Measurements from ENCODE around the gene NHERF1. TPM values are rescaled to one million over a fixed set of nuclear protein-coding genes. Genes with fewer than 3 reads are reported as not detected.

The NHERF1 gene
- total and polyA plus RNA-seq, 2 experiments from 2014 or later: 78.2 to 111 TPM

DNA sequence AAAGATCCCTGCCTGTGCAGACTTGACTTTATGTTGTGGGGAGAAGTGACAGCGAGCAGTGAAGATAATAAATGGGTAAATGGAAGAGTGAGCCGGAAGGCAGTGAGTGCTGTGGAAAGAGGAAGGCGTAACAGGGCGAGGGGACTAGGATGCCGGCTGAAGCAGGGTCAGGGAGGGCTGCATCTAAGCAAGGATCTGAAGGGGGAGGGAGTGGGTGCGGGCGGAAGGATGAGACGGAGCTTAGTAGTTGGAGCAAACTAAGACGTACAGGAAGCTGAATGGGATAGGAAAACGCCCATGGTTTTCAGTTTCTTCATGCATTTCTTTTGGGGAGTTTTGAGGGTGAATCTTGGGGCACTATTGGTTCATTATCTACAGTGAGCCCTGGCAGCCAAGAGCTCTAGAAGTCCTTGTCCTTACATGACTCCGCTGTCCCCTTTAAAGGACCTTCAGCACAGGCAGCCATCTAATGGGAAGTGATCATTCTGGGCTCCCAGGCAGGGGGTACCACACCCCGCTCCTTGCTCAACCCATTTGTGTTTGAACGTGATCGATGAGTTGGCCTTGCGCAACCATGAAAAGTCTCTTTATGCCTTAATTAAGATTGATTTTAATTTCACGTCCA is 38.1 kb downstream of the NHERF1 start:
- Histone ChIP-seq H3K27me3 (no peaks in the 10 kb centered on the region), H3K4me1 (ENCODE audit: low read depth) (no peaks in the 10 kb centered on the region), H3K27ac (no peak overlapping the region), H3K4me3 (no peak overlapping the region), H3K36me3 (no peaks in the 10 kb centered on the region), H3K9me3 (ENCODE audit: low read depth) (no peaks in the 10 kb centered on the region)
- DNase-seq (ENCODE audit: low read depth in 1 of 2, low spot score in 1 of 2): no peak
- TF ChIP-seq, protein P1, sequence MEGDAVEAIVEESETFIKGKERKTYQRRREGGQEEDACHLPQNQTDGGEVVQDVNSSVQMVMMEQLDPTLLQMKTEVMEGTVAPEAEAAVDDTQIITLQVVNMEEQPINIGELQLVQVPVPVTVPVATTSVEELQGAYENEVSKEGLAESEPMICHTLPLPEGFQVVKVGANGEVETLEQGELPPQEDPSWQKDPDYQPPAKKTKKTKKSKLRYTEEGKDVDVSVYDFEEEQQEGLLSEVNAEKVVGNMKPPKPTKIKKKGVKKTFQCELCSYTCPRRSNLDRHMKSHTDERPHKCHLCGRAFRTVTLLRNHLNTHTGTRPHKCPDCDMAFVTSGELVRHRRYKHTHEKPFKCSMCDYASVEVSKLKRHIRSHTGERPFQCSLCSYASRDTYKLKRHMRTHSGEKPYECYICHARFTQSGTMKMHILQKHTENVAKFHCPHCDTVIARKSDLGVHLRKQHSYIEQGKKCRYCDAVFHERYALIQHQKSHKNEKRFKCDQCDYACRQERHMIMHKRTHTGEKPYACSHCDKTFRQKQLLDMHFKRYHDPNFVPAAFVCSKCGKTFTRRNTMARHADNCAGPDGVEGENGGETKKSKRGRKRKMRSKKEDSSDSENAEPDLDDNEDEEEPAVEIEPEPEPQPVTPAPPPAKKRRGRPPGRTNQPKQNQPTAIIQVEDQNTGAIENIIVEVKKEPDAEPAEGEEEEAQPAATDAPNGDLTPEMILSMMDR (IDR thresholded peaks at IDR 0.05; ENCODE audit: low read depth, low read length): no peak

DNA sequence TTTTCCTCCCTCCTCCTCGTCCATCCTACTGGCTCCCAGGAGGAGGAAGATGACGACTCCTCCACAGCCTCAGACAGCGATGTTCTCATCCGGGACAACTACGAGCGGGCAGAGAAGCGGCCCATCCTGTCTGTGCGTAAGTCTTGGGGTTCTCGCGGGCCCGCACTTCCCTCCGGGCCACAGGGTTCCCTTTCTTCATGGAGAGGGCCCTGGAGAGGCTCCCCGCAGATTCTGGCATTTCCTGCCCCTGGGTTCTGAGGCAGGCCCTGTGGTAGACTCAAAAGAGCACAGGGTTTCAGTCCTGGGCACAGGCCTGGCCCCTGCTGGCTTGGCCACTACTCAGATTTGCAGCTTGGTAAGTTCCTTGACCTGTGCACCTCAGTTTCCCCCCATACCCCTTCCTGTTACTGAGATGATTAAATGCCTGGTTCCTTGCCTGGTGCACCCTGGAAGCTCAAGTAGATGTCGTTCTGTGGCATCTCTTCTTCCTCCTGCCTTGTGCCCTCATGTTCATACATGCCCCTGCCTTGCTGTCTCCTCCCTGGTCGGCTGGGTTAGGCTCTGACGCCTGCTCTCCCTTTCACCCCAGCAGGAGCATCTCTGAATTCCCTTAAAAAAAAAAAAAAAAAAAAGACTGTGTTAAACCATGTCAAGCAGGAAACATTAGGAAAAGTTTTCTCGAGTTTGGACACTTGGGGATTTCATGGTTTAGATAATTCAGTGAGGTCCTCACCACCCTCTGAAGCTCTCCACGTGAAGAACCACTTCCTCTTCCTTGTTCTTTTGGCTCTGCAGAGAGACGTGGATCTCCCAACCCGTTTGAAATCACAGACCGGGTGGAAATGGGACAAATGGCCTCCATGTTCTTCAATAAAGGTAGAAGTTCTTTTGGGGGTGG is 42.0 kb downstream of the NHERF1 start:
- H3K9me3 ChIP-seq (ENCODE audit: low read depth): no peaks in the 10 kb centered on the region
- TF ChIP-seq, protein P1 (IDR thresholded peaks at IDR 0.05; ENCODE audit: low read depth, low read length): no peak
- H3K36me3 ChIP-seq: no peaks in the 10 kb centered on the region
- no peak for DNase-seq (ENCODE audit: low read depth in 1 of 2, low spot score in 1 of 2)
- H3K27me3 ChIP-seq: no peaks in the 10 kb centered on the region
- H3K4me1 ChIP-seq (ENCODE audit: low read depth): peaks cover 7% of the 10 kb centered on the region
- H3K4me3 ChIP-seq: no peak overlapping the region
- no peak overlapping the region for H3K27ac ChIP-seq

DNA sequence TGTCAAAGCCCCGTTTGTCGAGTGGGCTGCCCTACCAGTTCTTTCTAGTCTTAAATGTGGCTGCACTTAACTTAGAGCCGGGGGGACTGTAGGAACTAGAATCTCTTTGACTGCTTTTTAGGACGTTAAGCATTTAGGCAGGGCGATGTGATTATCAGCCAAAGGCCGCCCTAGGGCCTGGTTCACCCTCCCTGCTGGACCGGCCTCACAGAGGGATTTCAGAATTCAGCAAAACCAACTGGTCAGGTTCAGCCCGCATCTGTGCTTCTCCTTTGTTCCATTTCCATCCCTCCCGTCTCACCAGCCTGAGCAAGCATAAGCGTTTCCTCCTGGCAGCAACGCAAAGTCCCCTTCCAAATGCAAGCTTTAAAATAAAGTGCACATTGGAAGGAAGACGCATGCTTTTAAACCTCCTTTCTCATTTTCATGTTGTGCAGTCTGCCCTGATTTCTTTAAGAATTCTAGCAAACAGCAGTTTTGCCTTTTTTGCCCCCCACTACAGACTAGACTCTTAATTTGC is 44.2 kb downstream of the NHERF1 start:
- Histone ChIP-seq H3K27ac (no peak overlapping the region), H3K36me3 (no peaks in the 10 kb centered on the region), H3K4me1 (ENCODE audit: low read depth) (peaks cover 20% of the 10 kb centered on the region), H3K27me3 (no peaks in the 10 kb centered on the region), H3K4me3 (no peak overlapping the region), H3K9me3 (ENCODE audit: low read depth) (no peaks in the 10 kb centered on the region)
- TF ChIP-seq, protein P1 (IDR thresholded peaks at IDR 0.05; ENCODE audit: low read depth, low read length): no peak
- DNase-seq (ENCODE audit: low read depth in 1 of 2, low spot score in 1 of 2): no peak

DNA sequence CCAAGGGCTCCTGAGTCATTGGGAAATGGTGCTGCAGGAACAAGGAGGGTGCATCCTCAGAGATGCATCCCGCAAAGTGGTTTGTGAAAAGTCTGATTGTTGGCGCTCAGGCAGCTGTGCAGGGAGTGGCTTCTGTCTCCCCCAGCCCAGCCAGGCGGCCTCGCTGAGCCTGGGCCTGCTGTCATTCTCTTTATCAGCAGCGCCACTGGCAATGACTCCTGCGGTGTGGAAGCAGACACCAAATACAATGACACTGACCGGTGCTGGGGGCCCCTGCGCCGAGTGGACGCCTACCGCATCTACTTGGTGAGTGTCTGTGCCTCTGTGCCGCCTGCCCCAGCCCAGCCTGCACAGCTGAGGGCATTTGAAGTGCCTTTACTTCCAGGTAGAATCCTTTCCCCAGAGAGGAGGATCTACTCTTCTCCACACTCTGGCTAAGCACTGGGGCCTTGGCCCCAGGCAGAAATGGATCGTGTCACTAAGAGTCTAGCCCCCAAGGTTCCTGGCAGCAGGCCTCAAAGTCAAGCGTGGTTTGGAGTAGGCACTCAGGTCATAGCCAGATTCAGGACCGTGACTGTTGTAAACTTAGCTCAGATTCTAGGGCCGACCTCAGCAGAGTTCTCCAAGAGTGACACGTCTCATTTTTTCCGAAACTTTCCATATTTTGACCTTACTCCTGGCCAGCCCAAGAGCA is 47.0 kb downstream of the NHERF1 start:
- H3K4me3 ChIP-seq: no peak overlapping the region
- H3K9me3 ChIP-seq (ENCODE audit: low read depth): no peaks in the 10 kb centered on the region
- H3K4me1 ChIP-seq (ENCODE audit: low read depth): peaks cover 30% of the 10 kb centered on the region
- H3K27me3 ChIP-seq: no peaks in the 10 kb centered on the region
- H3K36me3 ChIP-seq: no peaks in the 10 kb centered on the region
- TF ChIP-seq, protein P1 (IDR thresholded peaks at IDR 0.05; ENCODE audit: low read depth, low read length): no peak
- no peak for DNase-seq (ENCODE audit: low read depth in 1 of 2, low spot score in 1 of 2)
- H3K27ac ChIP-seq: no peak overlapping the region

DNA sequence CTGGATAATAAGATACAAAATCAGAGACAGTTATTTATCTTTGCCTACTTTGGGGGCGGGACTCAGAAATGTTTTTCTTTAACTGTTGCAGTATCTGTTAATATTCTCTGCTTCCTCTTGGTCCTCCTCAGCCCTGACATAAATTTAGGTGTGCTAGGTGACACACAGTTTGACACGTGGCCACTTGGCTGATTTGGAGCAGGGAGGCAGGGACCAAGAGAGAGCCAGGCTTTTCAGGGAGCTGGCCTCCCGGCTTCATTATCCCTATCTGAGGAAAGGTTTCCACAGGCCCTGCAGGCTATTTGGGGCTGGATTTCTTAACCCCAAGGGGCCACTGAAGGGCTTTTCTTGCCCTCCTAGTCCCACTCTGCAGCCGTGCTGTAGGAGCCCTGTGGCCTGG is 47.8 kb downstream of the NHERF1 start:
- DNase-seq (ENCODE audit: low read depth in 1 of 2, low spot score in 1 of 2): no peak
- Histone ChIP-seq H3K9me3 (ENCODE audit: low read depth) (no peaks in the 10 kb centered on the region), H3K27me3 (no peaks in the 10 kb centered on the region), H3K4me1 (ENCODE audit: low read depth) (peaks cover 30% of the 10 kb centered on the region), H3K27ac (no peak overlapping the region), H3K36me3 (no peaks in the 10 kb centered on the region), H3K4me3 (no peak overlapping the region)
- TF ChIP-seq, protein P1 (IDR thresholded peaks at IDR 0.05; ENCODE audit: low read depth, low read length): no peak

All from cardiac muscle cell (in vitro differentiated cells and primary cell).